Stimulated activated naive CD8-positive, alpha-beta T cell treated with anti-CD3 and anti-CD28 coated beads, Interleukin-15, Interleukin-2, amounts not matched to agents 100 U/mL and 50 U/mL, for 24 hours (primary cell): Measurements from ENCODE around the gene DELE1.
A peak's percentile ranks its signal among the peaks of the same experiment; 100 is the strongest.

Source experiments
- ATAC-seq: fragments of 150-1000 bp; cut with Tn5 transposase; one replicate; pipeline ENCODE4 v1.10.0; 2021
- DNase-seq: peaks from one replicate; pipeline ENCODE4 v3.0.0; 2021

Gene DELE1, protein sequence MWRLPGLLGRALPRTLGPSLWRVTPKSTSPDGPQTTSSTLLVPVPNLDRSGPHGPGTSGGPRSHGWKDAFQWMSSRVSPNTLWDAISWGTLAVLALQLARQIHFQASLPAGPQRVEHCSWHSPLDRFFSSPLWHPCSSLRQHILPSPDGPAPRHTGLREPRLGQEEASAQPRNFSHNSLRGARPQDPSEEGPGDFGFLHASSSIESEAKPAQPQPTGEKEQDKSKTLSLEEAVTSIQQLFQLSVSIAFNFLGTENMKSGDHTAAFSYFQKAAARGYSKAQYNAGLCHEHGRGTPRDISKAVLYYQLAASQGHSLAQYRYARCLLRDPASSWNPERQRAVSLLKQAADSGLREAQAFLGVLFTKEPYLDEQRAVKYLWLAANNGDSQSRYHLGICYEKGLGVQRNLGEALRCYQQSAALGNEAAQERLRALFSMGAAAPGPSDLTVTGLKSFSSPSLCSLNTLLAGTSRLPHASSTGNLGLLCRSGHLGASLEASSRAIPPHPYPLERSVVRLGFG

DNA sequence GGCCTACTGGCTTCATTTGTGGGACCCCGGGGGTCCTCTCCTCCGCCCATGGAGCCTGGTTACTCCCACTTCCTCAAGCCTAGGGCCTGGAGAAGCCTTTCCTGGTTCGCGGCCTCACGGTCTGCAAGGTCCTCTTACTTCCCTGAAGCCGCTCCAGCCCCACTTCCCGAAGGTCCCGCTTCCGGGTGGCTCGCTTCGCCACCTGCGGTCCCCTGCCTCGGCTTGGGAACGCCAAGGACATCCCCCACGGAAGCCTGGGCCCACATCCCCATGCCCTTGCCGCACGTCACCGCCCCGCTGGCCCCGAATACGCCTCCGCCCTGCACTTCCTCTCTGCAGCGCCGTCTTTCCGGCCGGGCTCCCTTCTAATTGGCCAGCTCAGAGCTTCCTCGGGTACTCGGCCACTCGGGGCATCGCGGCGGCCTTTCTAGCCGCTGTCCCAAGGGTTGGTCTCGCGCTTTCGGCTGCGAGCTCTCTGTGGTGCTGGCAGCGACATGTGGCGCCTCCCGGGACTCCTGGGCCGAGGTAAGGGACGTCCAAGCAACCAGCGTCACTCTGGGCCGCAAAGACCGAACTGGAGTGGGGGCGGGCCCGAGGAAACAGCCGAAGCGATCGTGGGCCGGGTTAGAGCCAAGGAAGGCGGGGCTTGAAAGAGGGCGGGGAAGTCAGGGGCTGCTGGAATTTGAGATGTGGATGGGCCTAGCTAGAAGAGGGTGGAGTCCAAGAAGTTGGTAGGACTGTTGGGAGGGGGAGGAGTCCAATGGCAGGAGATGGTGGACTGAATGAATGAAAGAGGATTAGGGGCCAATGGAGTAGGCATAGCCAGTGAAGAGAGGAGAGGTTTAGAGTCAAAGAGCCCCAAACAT is at the start of gene DELE1:
Gene DELE1 (plus strand): TSS at position 424 of the 866 bp plus-strand sequence. CDS start 71 bp downstream, at position 495.
- DNase-seq (peak; percentile 94), ATAC-seq (peak; percentile 95)

DNA sequence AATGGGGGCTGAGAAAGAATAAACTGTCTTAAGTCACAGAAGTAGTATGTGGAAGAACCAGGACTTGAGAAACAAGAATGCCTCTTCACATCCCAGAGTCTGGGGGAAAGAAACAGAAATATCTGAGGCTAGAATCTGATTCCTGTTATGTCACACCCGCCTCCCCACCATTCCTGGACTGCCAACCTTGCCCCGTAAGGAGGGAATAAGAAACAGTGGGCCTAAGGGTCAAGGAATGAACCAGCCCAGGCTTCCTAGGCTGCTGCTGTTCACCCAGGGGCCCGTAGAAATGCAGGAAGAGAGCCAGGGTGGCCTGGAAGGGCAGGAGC is 49.8 kb upstream of the DELE1 start:
- no peak for DNase-seq
- ATAC-seq: no peak

DNA sequence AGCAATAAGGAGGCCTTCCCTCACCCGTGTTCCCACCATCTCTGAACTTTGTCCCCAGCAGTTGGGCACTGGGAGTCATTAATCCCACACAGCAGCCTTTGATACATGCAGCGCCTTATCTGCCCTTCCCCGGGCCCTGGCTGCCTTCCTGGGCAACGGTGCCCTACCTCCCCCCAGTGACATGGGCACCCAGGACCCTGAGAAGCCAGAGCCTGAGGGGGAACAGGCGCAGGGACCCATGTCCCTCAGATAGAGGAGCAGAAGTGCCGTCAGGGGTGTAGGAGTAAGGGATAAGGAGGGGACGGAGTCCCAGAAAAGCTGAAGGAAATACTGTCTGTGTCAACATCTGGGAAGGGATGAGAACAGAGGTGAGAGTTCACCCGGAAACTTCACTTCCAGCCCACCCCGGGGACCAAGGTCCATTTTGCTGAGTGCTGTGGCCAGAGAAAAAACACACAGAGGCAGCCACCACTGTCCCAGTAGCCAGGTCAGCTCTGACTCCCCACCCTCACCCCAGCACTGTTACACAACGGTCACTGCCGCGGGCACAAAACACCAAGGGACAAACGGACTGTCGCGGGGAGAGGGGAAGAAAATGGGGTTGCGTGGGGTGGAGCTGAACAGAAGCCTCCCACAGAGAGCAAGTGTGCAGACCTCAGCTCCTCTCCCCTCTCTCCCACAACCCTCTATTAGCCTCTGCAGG is 49.3 kb upstream of the DELE1 start:
- no peak for DNase-seq
- no peak for ATAC-seq

DNA sequence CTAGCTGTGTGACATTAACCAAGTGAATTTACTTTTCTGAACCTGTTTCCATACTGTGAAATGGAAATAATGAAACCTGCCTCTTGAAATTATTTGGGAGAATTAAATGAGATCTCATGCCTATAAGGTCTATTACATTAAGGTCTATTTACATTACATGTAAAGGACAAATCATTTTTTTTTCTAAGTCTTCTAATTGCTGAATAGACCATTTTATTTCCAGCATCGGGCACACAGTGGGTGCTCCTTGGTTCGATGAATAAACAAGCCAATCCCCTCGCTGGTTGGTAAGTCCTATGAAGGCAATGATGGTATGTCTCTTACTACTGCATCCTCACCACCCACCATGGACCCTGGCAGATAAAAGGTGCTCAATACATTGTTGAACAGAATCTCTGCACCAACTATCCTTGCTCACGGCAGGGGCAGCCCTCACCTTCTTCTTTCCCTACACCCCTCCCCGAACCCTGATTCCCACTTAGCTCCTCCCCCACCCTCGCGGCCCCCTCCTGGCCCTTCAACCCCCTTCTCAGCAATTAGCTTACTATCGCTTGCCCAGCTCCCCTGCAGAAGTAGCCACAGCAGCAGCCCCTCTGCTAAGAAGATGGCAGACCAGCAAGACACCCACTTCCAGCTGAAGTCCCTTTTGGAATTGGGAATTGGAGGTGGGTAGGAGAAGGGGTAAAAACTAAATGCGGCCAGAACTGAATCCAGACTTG is 48.5 kb upstream of the DELE1 start:
- DNase-seq: no peak
- no peak for ATAC-seq

DNA sequence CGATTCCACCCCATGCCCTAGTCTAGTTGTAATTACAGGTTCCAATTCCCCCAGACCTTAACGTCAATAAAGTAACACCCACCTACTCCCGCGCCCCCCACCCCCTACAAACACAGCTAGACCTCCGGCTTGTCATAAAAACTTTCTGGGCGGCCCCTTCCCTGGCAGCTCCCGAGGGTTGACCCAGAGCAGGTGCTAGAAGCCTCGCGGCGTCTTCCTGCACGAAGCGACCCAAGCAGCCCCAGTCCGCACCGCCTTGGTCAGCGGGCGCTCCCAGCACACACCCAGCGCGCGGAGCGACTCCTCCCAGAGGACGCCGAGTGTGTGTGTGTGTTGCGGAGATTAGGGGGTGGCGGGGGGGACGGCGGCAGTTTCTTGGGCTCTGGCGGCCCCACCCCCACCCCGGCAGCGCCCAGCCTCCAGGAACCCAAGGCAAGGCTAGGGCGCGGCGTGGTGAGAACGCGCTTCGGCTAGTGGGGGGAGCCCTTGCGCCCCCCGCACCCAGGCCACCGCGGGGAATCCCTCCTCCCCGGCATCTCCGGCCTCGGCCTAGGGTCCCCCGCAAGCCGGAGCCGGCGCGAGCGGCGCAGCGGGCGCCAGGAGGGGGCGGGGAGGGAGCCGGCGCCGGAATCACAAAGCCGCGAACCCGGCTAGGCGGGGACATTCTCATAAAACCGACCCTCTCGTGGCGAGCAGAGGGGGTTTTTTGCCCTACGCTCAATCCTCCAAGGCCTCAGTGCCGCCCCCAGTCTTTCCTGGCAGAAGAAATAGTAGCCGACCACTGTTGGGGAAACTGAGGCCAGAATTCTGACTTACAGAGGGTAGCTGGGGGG is 47.7 kb upstream of the DELE1 start:
- ATAC-seq (no peak), DNase-seq (no peak)

DNA sequence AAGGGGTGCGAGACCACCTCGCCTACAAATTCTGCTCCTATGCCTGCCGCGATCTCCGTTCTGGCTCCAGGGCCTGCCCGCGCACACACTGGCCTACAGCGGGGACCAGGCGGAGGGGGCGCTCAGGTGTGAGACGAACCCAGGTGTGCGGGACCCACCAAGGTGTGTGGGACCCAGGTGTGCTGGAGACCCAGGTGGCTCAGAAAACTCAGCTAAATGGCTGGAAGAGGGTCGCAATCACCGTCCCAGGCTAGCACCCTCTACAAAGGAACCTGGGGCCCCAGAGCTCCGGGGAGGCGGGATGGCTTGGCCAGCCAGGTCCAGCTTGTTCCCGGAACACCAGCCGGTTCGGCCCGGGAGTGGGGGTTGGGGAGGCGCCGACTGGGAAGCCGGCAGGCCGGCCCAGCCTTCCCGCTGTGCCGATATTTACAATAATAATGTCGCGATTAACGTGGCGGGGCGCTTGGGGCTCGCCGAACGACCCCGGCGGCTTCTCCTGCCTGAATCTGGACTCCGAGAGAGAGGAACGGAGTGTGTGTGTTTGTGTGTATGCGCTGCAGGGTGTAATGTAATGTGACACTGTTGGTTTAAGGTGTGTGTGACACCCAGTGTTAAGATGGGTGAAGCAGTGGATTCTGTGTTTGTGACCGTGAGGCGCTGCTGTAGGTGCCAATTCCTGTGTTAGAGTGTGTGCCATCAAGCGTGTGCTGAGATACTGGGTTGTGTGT is 46.9 kb upstream of the DELE1 start:
- DNase-seq: no peak

DNA sequence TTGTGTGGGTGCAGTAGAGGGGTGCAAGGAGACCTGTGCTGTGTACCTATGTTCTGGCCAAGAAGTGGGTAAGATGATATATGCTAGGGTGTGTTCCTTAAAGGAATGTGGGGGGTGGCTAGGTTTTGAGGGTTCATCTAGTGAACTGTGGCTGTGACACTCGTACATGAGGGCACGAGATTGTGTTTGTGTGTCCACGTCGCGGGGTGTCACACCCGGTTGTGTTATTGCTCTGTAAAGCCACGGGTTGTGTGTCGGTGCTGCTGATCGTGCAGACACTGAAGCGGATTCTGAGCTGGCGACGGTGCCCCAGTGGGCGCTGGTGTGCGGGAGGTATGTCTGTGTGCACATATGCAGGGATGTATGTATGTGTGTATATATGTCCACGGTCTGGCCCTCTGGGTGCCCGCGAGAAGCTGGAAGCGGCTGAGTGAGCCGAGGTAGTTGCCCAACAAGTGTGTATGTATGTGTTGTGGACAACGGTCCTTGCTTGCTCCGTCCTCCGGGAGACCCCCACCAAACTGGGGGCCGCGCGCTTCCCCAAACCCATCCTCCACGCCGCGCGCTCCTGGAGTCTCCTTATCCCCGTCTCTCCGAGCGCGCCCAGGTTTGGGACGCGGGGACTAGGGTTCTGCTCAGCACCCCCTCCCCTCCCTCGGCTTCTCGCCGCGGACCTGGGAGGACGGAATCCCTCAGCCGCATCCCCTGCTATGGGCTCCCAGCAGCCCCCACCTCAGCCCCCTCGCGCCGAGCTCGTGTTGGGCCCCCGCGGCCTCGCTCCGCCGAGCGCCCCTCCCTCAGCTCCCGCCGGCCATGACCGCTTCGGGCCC is 46.1 kb upstream of the DELE1 start:
- no peak for ATAC-seq
- DNase-seq: peak; percentile 32

More for the DNA sequence above, 46.9 kb upstream of the DELE1 start:
- no peak for ATAC-seq

DNA sequence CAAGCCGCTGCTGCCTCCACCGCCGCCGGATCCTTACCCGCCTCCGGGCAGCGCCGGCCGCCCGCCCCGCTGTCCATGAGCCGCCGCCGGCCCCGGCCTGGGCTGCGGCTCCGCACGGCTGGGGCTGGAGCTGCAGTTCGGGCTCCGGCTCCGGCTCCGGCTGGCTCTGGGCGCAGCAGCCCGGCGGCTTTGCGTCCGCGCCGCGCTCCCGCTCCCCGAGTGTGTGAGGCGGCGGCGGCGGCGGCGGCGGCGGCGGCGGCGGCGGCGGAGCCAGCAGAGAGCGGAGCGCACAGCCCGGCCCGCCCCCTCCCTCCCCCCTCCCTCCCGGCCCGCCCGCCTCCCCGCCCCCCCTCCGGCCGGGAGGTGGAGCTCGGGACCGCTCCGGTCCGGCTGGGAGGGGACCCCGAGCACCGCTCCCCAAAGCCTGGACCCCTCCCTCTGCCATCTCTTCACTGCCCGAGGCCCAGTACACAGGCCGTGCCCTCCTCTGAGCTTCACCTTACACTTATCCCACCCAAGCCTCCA is 45.4 kb upstream of the DELE1 start, which contains the start of gene PCDH1:
Gene PCDH1 (minus strand): TSS at position 225 of the 525 bp plus-strand sequence. CDS start 148 bp downstream, at position 77.
- ATAC-seq (peak; percentile 6), DNase-seq (peak; percentile 33)

DNA sequence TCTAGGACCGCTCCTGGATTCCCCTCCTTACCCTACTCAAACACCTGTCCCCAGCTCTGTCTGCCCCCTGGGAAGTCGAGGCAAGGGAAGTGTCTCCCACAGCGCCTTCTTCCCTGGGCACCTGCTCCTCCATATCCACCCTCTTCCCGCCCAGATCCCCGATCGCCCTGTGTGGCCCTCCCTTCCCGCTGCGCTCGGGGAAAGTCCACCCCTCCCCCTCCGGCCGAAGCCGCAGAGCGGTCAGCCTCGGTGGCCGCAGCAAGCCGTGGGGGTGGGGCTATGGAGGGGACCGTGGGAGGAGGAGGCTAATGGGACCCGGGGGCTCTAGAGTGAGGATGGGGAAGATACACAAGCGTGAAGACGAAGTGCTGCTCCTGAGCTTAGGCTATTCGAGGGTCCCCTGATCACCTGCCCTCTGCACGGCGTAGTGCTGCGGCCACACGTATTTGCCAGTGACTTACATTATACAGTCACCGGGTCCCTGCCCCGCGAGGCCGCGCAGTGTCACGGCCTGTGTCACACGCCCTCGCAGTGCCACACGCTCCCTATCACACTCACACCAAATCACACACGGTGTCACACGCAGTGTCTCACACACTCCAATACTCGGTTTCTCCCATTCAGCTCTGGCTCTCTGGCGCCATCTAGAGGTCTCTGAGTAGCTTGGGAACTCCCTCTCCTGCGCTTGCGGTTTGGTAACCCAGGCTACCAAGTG is 44.8 kb upstream of the DELE1 start:
- DNase-seq (peak; percentile 89), ATAC-seq (peak; percentile 85)

DNA sequence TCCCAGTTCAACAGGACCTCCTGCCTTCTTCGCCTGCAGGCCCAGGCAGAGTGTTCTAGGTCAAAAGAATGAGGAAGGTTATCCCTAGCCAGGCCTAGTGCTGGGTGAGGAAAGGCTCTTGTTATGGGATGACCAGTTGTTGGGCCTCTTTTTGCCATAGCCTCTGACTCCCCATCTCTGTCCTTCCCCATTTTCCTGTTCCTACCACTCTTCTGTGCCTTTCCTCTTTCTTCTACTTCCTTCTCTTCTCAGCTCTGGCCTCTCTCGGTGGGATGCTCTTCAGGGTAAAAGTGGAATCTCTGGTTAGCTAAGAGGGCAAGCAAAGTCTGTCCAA is 44.3 kb upstream of the DELE1 start:
- no peak for DNase-seq
- no peak for ATAC-seq

DNA sequence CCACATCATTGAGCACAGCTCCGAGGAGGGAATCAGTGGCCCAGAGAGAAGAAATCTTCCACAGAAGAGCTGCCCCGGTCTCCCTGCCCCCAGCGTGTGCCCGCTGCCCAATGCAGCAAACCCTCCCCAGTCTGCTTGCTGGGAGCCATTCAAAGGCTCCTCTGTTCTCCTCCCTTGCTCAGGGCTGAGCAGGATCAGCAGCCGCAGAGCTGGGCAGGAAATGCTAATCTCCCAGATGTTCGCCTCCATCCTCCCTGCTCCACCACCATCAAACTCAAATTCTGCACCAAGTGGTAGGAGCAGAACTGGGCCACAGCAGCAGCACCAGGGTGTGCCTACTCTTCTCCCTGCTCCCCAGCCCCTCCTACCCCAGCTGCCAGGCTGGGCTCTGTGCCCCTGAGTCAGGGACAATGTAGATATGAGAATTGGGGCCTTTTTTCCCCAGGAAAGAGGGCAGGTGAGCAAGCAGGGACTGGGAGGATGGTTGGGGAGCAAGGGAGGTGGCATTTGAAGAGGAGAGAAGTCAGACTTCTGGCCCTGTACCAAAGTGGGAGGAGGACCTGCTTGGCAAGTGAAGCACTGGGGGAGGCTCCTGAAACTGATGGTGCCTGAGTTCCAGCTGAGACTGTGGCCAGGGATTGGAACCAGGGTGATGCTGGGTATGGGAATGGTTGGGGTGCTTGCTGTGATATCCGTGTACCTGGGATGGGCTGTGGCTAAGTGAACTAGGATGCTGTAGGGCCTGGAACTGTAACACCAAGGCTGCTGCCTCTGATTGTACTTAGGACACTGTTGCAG is 43.5 kb upstream of the DELE1 start:
- DNase-seq (no peak), ATAC-seq (no peak)

DNA sequence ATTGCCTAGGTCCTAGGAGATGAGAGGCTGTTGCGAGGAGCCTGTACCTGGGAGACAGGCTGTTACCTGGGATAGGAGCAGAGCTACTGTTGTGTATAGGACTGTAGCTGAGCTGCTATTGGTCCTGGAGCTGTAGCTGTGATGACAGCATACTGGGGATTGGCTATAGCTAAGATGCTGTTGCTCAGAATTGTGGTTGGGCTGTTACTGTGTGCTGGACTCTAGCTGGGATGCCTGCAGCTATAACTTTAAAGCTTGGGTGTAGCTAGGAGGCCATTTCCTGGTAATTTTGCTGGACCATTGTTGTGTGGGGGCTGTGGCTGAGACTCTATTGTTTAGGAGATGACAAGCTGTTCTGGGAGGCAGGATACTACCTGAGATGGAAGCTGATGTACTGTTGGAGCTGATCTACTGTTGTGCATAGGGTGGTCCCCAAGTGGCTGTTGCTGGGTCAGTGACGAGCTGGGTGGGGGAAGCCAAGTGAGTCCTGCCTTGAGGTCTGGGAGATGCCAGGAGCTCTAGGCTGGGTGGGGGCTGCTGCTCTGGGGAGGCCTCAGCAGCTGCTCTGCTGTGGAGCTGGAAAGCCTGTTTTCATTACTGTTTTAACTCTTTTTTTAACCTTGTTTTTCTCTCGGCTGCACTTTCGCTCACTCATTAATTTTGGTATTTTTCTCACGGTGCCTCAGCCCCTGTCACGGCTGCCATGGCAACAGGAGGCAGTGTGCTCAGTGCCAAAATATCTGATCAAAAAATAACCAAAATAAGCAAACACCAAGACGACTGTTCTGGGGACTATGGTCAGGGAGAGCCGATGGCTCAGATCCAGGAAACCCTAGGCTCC is 42.5 kb upstream of the DELE1 start:
- no peak for ATAC-seq

DNA sequence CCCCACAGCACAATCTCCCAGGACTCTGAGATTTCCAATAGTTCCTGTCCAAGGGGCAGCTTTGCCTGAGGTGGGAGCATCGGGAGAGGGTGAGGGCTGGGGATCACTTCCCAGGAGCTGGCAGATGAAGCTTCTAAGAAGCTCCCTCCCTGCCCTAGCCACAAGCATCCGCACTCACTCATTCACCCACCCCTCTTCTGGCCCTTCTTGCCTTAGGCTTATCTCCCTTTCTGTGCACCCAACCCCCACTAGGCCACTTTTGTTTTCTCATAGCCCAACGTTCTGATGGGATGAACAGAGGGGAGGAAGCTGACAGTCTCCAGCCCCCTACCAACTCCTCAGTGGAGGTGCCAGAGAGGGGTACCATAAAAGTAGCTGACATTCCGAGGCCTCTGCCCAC is 41.8 kb upstream of the DELE1 start:
- no peak for ATAC-seq
- DNase-seq: no peak

More for the DNA sequence above, 42.5 kb upstream of the DELE1 start:
- DNase-seq: no peak

DNA sequence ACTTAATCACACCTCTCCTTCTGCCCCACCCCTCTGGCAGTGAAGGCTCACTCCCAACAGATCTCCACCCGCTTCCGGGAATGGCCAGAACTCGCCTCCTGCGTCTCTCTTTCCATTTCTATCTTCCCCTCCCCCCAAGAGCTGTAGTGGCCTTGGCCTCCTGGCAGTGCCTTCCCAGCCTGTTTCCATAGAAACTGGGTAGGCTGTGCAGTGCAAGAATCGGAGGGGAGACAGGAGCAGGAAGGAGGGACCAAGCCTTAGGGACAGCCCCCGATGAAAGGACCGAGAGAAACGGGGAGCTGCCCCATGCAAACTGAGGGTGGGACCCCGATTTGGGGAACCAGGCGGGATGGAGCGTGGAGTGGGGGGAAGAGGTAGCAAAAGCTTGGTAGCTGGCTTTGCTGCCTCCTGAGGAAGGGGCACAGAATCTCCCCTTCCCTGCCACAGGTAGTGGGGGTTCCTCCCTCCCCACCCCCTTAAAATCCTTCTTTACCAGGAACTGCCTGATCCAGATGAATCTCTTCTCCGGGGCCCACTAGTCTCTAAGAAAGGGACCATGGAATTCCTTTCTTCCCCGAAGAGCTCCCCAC is 41.0 kb upstream of the DELE1 start:
- ATAC-seq (no peak), DNase-seq (no peak)

DNA sequence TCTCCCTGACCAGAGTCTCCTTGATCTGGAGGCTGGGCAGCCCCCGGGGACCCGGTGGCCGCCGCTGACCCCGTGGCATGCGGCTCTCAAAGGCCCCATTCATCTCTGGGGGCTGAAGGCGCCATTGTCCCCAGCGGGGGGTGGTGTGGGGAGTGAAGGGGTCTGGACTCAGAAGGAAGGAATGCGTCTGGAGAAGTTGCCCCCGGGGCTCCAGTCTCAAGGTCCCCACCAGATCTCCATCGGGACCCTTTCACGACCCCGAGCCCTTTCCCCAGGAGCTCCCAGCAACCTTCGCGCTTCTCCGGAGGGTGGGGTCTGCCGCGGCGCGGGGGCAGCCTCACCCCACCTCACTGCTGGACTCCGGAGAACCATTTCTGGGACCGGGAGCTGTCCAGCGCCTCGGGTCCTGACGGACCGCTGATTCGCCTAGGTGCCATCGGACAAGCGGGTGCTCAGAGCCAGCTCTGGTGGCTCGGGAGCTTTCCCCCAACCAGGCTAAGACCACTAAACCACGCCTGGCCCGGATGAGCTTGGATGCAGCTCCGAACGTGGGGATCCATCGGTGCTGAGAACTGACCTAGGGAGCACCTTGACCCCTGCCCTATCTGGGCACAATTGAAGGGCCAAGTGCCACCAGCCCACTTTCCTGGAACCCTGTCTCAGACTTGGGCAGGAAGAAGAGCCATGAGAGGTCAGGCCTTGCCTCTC is 40.3 kb upstream of the DELE1 start:
- ATAC-seq (no peak), DNase-seq (peak; percentile 34)
